H1 (cell line): ENCODE results near the gene ZNF462. TPM values are rescaled to one million over a fixed set of nuclear protein-coding genes. Genes with fewer than 3 reads are reported as not detected.

Experiments
- polyA plus RNA-seq, 7 experiments: library from polyadenylated mRNA; depleted of rRNA in 3 of 7; stranded (reverse) in 5 of 7; unstranded in 2 of 7; fragments of >200 nt in 5 of 7; fragments of 200-250 nt in 2 of 7; gene quantifications; 1 replicate in 5 of 7; 2 replicates in 1 of 7; 4 replicates in 1 of 7; pipeline versions ENCODE4 v1.2.1 to v1.2.3, GENCODE V29; 2011 to 2013; ENCODE audit warnings: missing spikeins in 2 of 7, mixed read lengths in 2 of 7
- total RNA-seq: library from RNA; stranded (reverse); fragmentation: NEBNext Ultra II Directional; extraction: Animal tissue kit (Norgen Biotek cat#: 25700); gene quantifications from 2 replicates; pipeline ENCODE4 v1.2.1, GENCODE V29; 2021
- TF ChIP-seq, protein P1 (sequence below): IDR thresholded peaks from 2 replicates; pipeline ENCODE4 v1.6.1; 2012; ENCODE audit warnings: inconsistent platforms

The ZNF462 gene
- total and polyA plus RNA-seq, 2 of the 8 experiments (the other 6 are each of a cell fraction or from before 2014, with no cell fraction given): 30.0 to 163 TPM

GRCh38 chr9:107007402-107007801, 144.4 kb downstream of the ZNF462 start (continued):
- TF ChIP-seq, protein P1, sequence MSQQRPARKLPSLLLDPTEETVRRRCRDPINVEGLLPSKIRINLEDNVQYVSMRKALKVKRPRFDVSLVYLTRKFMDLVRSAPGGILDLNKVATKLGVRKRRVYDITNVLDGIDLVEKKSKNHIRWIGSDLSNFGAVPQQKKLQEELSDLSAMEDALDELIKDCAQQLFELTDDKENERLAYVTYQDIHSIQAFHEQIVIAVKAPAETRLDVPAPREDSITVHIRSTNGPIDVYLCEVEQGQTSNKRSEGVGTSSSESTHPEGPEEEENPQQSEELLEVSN: no peak
